ENCODE data around the gene FRK.

DNA sequence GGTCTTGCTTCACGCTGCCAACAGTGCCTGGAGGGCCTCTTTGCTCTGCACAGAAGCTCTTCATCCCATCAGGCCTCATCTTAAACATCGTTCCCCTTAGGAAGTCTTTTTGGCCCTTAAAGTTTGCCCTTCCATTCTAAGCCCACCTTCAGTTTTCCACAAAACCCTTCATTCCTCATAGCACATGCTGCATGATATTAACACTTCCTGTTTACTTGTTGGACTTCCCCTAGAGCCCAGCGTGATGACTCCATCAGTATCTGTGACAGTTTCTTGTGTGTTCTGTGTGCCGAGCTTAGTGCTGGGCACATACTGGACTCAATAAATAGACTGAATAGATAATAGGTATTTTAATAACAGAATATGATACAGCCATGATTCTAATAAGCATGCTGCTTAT, 42.2 kb upstream of the FRK start:
- TF ChIP-seq, protein P1, sequence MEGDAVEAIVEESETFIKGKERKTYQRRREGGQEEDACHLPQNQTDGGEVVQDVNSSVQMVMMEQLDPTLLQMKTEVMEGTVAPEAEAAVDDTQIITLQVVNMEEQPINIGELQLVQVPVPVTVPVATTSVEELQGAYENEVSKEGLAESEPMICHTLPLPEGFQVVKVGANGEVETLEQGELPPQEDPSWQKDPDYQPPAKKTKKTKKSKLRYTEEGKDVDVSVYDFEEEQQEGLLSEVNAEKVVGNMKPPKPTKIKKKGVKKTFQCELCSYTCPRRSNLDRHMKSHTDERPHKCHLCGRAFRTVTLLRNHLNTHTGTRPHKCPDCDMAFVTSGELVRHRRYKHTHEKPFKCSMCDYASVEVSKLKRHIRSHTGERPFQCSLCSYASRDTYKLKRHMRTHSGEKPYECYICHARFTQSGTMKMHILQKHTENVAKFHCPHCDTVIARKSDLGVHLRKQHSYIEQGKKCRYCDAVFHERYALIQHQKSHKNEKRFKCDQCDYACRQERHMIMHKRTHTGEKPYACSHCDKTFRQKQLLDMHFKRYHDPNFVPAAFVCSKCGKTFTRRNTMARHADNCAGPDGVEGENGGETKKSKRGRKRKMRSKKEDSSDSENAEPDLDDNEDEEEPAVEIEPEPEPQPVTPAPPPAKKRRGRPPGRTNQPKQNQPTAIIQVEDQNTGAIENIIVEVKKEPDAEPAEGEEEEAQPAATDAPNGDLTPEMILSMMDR (IDR thresholded peaks at IDR 0.05; ENCODE audit: poor library complexity), result no peak
- TF ChIP-seq EZH2phosphoT487 (IDR thresholded peaks at IDR 0.05; ENCODE audit: low read depth, severe bottlenecking, unreplicated experiment) (no peak), EZH2 (IDR thresholded peaks at IDR 0.05; ENCODE audit: borderline replicate concordance) (no peak)
